ACC112 (cell line): ENCODE data around the gene KRTAP2-1.

Experiments used
- H2AFZ ChIP-seq: fragments of 200-600 bp; sonication (generic); one replicate; pipeline ENCODE4 v1.6.0; 2017; ENCODE audit warnings: antibody characterized with exemption, low read length; ENCODE audit not compliant: unreplicated experiment
- H3K27ac ChIP-seq: fragments of 200-600 bp; sonication (generic); 2 replicates; pipeline ENCODE4 v1.5.1; 2014; ENCODE audit warnings: low read depth, mild to moderate bottlenecking, antibody characterized with exemption, low read length, moderate library complexity
- H3K27me3 ChIP-seq: fragments of 200-600 bp; sonication (generic); 2 replicates; pipeline ENCODE4 v1.6.1; 2014; ENCODE audit warnings: mild to moderate bottlenecking, antibody characterized with exemption, low read length, moderate library complexity, mixed read lengths; ENCODE audit not compliant: insufficient read depth
- H3K36me3 ChIP-seq: fragments of 200-600 bp; sonication (generic); 2 replicates; pipeline ENCODE4 v1.6.1; 2016; ENCODE audit warnings: mild to moderate bottlenecking, antibody characterized with exemption, low read length, moderate library complexity, mixed read lengths; ENCODE audit not compliant: insufficient read depth
- H3K4me1 ChIP-seq: fragments of 200-600 bp; sonication (generic); one replicate; pipeline ENCODE4 v1.6.1; 2016; ENCODE audit warnings: low read length, mixed read lengths; ENCODE audit not compliant: insufficient read depth, unreplicated experiment, control insufficient read depth
- H3K4me3 ChIP-seq: fragments of 200-600 bp; sonication (generic); 2 replicates; pipeline ENCODE4 v1.5.1; 2014; ENCODE audit warnings: mild to moderate bottlenecking, low read depth, low read length
- H3K79me2 ChIP-seq: fragments of 200-600 bp; sonication (generic); one replicate; pipeline ENCODE4 v1.6.0; 2016; ENCODE audit warnings: low read length; ENCODE audit not compliant: control insufficient read depth, unreplicated experiment, insufficient read depth

KRTAP2-1 gene

GRCh38 chr17:40996829-40997228 lies 50.3 kb downstream of the KRTAP2-1 start:
- Histone ChIP-seq H3K27me3 (no peaks in the 10 kb centered on the region), H2AFZ (no peak overlapping the region), H3K27ac (no peak overlapping the region), H3K4me3 (no peak overlapping the region), H3K36me3 (no peaks in the 10 kb centered on the region), H3K79me2 (no peaks in the 10 kb centered on the region), H3K4me1 (no peaks in the 10 kb centered on the region)
